IPS-NIHi7 (cell line): Measurements from ENCODE around the gene IL1R1.
"Not testable (repeated sequence)": the region's sequence is repeated elsewhere in the genome, so short reads cannot be mapped to it uniquely, and the experiment has no call there.

Source experiments
- DNase-seq: peaks from one replicate; pipeline ENCODE4 v3.0.0; 2012; ENCODE audit warnings: mixed read lengths; ENCODE audit errors: extremely low spot score

The IL1R1 gene

GRCh38 chr2:102141970-102142828 lies at the start of gene IL1R1:
Gene IL1R1, plus strand, starts transcription at chr2:102142746. Its CDS starts 14,979 bp downstream, at chr2:102157725.
- peak; percentile 90 for DNase-seq

- DNase-seq = no peak
Measured at GRCh38 chr2:102093662-102094061, 48.9 kb upstream of the IL1R1 start.

GRCh38 chr2:102094917-102095316 lies 47.6 kb upstream of the IL1R1 start:
- DNase-seq = no peak

GRCh38 chr2:102096103-102096502 lies 46.4 kb upstream of the IL1R1 start:
- no peak for DNase-seq

- DNase-seq = no peak
Measured at GRCh38 chr2:102098756-102099155, 43.8 kb upstream of the IL1R1 start.

GRCh38 chr2:102099536-102100298 lies 42.8 kb upstream of the IL1R1 start:
- no peak for DNase-seq

GRCh38 chr2:102100371-102101096 lies 42.0 kb upstream of the IL1R1 start:
- DNase-seq = no peak

GRCh38 chr2:102101097-102101848 lies 41.3 kb upstream of the IL1R1 start:
- no peak for DNase-seq

GRCh38 chr2:102101849-102102635 lies 40.5 kb upstream of the IL1R1 start:
- no peak for DNase-seq

- DNase-seq = not testable (repeated sequence)
Measured at GRCh38 chr2:102102636-102102948, 40.0 kb upstream of the IL1R1 start.

- no peak for DNase-seq
Measured at GRCh38 chr2:102103284-102103683, 39.3 kb upstream of the IL1R1 start.

- no peak for DNase-seq
Measured at GRCh38 chr2:102103992-102104871, 38.3 kb upstream of the IL1R1 start.

GRCh38 chr2:102106133-102106556 lies 36.4 kb upstream of the IL1R1 start:
- no peak for DNase-seq

GRCh38 chr2:102106813-102107740 lies 35.5 kb upstream of the IL1R1 start:
- not testable (repeated sequence) for DNase-seq

- DNase-seq = no peak
Measured at GRCh38 chr2:102107741-102108070, 34.8 kb upstream of the IL1R1 start.

GRCh38 chr2:102109016-102109415 lies 33.5 kb upstream of the IL1R1 start:
- no peak for DNase-seq

- DNase-seq = no peak
Measured at GRCh38 chr2:102110171-102110570, 32.4 kb upstream of the IL1R1 start.

- DNase-seq = no peak
Measured at GRCh38 chr2:102110596-102111334, 31.8 kb upstream of the IL1R1 start.
